ENCODE measurements around the gene DDX42. TPM values are rescaled to one million over a fixed set of nuclear protein-coding genes. Genes with fewer than 3 reads are reported as not detected.

DDX42 gene
- total RNA-seq, 2 donors from 2014 or later = 154 to 171 TPM

- Mint-ChIP-seq H3K4me1 (no peaks in the 10 kb centered on the region), H3K27me3 (ENCODE audit: insufficient read depth) (no peaks in the 10 kb centered on the region), H3K4me3 (no peak overlapping the region), H3K36me3 (ENCODE audit: low read depth) (peaks cover 78% of the 10 kb centered on the region), H3K27ac (no peak overlapping the region), H3K9me3 (no peaks in the 10 kb centered on the region)
- Histone ChIP-seq H3K4me1 (ENCODE audit: control insufficient read depth, insufficient read depth, low read length) (no peaks in the 10 kb centered on the region), H3K36me3 (ENCODE audit: control insufficient read depth, insufficient read depth, low read length) (peaks cover 96% of the 10 kb centered on the region), H3K9me3 (ENCODE audit: control insufficient read depth, low read length) (no peaks in the 10 kb centered on the region), H3K27ac (ENCODE audit: low read depth, low read length) (no peak overlapping the region), H3K27me3 (ENCODE audit: control insufficient read depth, insufficient read depth, low read length, poor library complexity, severe bottlenecking) (no peaks in the 10 kb centered on the region), H3K4me3 (ENCODE audit: low read length) (no peak overlapping the region), H3K9ac (ENCODE audit: extremely low read depth, low read length, poor library complexity, severe bottlenecking) (no peak overlapping the region)
- WGBS, 2 experiments (ENCODE audit: insufficient coverage in 1 of 2, insufficient read length in 1 of 2) = 88 to 100% methylated on average over 2 to 3 of the region's 3 CpGs
- DNase-seq = no peak
- no peak for TF ChIP-seq CTCF (conservative IDR thresholded peaks at IDR 0.05)
These were observed 24.7 kb downstream of the DDX42 start for GRCh38 chr17:63798572-63799106.

GRCh38 chr17:63800783-63801182, 26.8 kb downstream of the DDX42 start:
- H3K4me3 Mint-ChIP-seq = no peak overlapping the region
- peaks cover 99% of the 10 kb centered on the region for H3K36me3 ChIP-seq (ENCODE audit: control insufficient read depth, insufficient read depth, low read length)
- H3K9me3 ChIP-seq (ENCODE audit: control insufficient read depth, low read length) = no peaks in the 10 kb centered on the region
- H3K27me3 Mint-ChIP-seq (ENCODE audit: insufficient read depth) = no peaks in the 10 kb centered on the region
- no peak overlapping the region for H3K27ac Mint-ChIP-seq
- 88 to 95% methylated on average over 1 of the region's 1 CpG for WGBS, 2 experiments (ENCODE audit: insufficient coverage in 1 of 2, insufficient read length in 1 of 2)
- H3K4me1 Mint-ChIP-seq = no peaks in the 10 kb centered on the region
- H3K4me1 ChIP-seq (ENCODE audit: control insufficient read depth, insufficient read depth, low read length) = no peaks in the 10 kb centered on the region
- no peak for DNase-seq
- no peak overlapping the region for H3K4me3 ChIP-seq (ENCODE audit: low read length)
- no peak overlapping the region for H3K27ac ChIP-seq (ENCODE audit: low read depth, low read length)
- no peak for TF ChIP-seq CTCF (conservative IDR thresholded peaks at IDR 0.05)
- peaks cover 75% of the 10 kb centered on the region for H3K36me3 Mint-ChIP-seq (ENCODE audit: low read depth)
- no peaks in the 10 kb centered on the region for H3K9me3 Mint-ChIP-seq
- no peak overlapping the region for H3K9ac ChIP-seq (ENCODE audit: extremely low read depth, low read length, poor library complexity, severe bottlenecking)
- no peaks in the 10 kb centered on the region for H3K27me3 ChIP-seq (ENCODE audit: control insufficient read depth, insufficient read depth, low read length, poor library complexity, severe bottlenecking)

- Mint-ChIP-seq H3K4me1 (no peaks in the 10 kb centered on the region), H3K27me3 (ENCODE audit: insufficient read depth) (no peaks in the 10 kb centered on the region), H3K36me3 (ENCODE audit: low read depth) (peaks cover 71% of the 10 kb centered on the region), H3K27ac (peak overlapping the region; percentile 27), H3K4me3 (no peak overlapping the region), H3K9me3 (no peaks in the 10 kb centered on the region)
- Histone ChIP-seq H3K36me3 (ENCODE audit: control insufficient read depth, insufficient read depth, low read length) (peaks cover 99% of the 10 kb centered on the region), H3K4me3 (ENCODE audit: low read length) (no peak overlapping the region), H3K9me3 (ENCODE audit: control insufficient read depth, low read length) (no peaks in the 10 kb centered on the region), H3K9ac (ENCODE audit: extremely low read depth, low read length, poor library complexity, severe bottlenecking) (no peak overlapping the region), H3K4me1 (ENCODE audit: control insufficient read depth, insufficient read depth, low read length) (no peaks in the 10 kb centered on the region), H3K27ac (ENCODE audit: low read depth, low read length) (no peak overlapping the region), H3K27me3 (ENCODE audit: control insufficient read depth, insufficient read depth, low read length, poor library complexity, severe bottlenecking) (no peaks in the 10 kb centered on the region)
- WGBS, 2 experiments (ENCODE audit: insufficient coverage in 1 of 2, insufficient read length in 1 of 2) = 89% methylated on average over 1 of the region's 1 CpG; no CpG with 5 or more reads in 1 of the 2 experiments
- no peak for TF ChIP-seq CTCF (conservative IDR thresholded peaks at IDR 0.05)
- DNase-seq = no peak
These were observed 30.4 kb downstream of the DDX42 start for GRCh38 chr17:63804328-63804727.

Data from endodermal cell (in vitro differentiated cells).